HepG2 (cell line): Measurements from ENCODE around the gene NDEL1. TPM values are rescaled to one million over a fixed set of nuclear protein-coding genes. Genes with fewer than 3 reads are reported as not detected.

Experiments
- ATAC-seq: fragments of 200-7000 bp; cut with Tn5 transposase; 3 replicates; pipeline ENCODE4 v1.9.1; 2020; ENCODE audit warnings: mild to moderate bottlenecking, moderate library complexity
- Bru-seq: library from RNA; stranded (reverse); fragments of 400-500 nt; gene quantifications from one replicate; lab custom pipeline; 2021; lab: Mats Ljungman, UMichigan
- BruChase-seq, 2 experiments: library from RNA; stranded (reverse); fragments of 400-500 nt; gene quantifications; one replicate each; lab custom pipeline; 2021; lab: Mats Ljungman, UMichigan
- BruUV-seq: library from RNA; stranded (reverse); fragments of 400-500 nt; replicated peaks from 2 replicates; lab custom pipeline; 2021; lab: Mats Ljungman, UMichigan
- CTCF ChIA-PET: fragments of 300-600 bp; formaldehyde crosslinking; extraction: SDS; loops from one replicate; lab custom pipeline; 2021; ENCODE audit warnings: low total read pairs, inconsistent platforms, low intra/inter-chr PET ratio; lab: Yijun Ruan, JAX
- POLR2A ChIA-PET: fragments of 350-600 bp; sonication (Branson Sonifier 250); formaldehyde crosslinking; loops from one replicate; lab custom pipeline; 2020; ENCODE audit warnings: antibody characterized with exemption, inconsistent platforms; lab: Yijun Ruan, JAX
- DNase-seq: peaks from one replicate; pipeline ENCODE4 v3.0.0-alpha.2; 2015; ENCODE audit warnings: low spot score
- FAIRE-seq: peaks from 3 replicates; lab custom pipeline; 2011; peaks lifted over from hg19 to GRCh38; lab: Jason Lieb, UNC
- H2AFZ ChIP-seq: one replicate; pipeline ENCODE4 v1.6.1; 2011; ENCODE audit warnings: low read length, inconsistent platforms
- H3K27ac ChIP-seq: fragments of 300-600 bp; 3 replicates; pipeline ENCODE4 v1.8.0; 2011; ENCODE audit warnings: mixed run types, mild to moderate bottlenecking, mixed read lengths, low read length, inconsistent platforms; ENCODE audit not compliant: insufficient read depth; ENCODE audit errors: extremely low read length
- H3K27me3 ChIP-seq, 2 experiments: fragments of 200-600 bp in 1 of 2; 2 replicates in 1 of 2; 3 replicates in 1 of 2; pipeline versions ENCODE4 v1.6.0 to v1.8.0; 2011; ENCODE audit warnings: low read length in 2 of 2, mild to moderate bottlenecking in 2 of 2, moderate library complexity in 2 of 2, inconsistent platforms in 1 of 2; ENCODE audit not compliant: insufficient read depth in 2 of 2, control insufficient read depth in 1 of 2
- H3K36me3 ChIP-seq, 2 experiments: fragments of 200-600 bp in 1 of 2; replicated peaks in 1 of 2; 2 replicates in 1 of 2; 3 replicates in 1 of 2; pipeline versions ENCODE4 v1.5.1 to v1.8.0; 2011; ENCODE audit warnings: low read length in 2 of 2, inconsistent platforms in 1 of 2; ENCODE audit not compliant: insufficient read depth in 2 of 2, control insufficient read depth in 1 of 2
- H3K4me1 ChIP-seq: 2 replicates; pipeline ENCODE4 v1.5.1; 2012; ENCODE audit warnings: low read length, inconsistent platforms; ENCODE audit not compliant: insufficient read depth
- H3K4me2 ChIP-seq: 2 replicates; pipeline ENCODE4 v1.6.0; 2011; ENCODE audit warnings: low read depth, low read length, inconsistent platforms
- H3K4me3 ChIP-seq, 3 experiments: fragments of 200-600 bp in 1 of 3; sonication (generic), shearing (Covaris generic) in 1 of 3; replicated peaks in 1 of 3; 2 replicates each; pipeline ENCODE4 v1.5.1; 2011 to 2016; ENCODE audit warnings: low read length in 3 of 3, inconsistent platforms in 2 of 3, low read depth in 2 of 3, mild to moderate bottlenecking in 2 of 3, control low read depth in 1 of 3, mixed read lengths in 1 of 3; ENCODE audit not compliant: insufficient read depth in 1 of 3
- H3K79me2 ChIP-seq: one replicate; pipeline ENCODE4 v1.6.1; 2011; ENCODE audit warnings: low read length, inconsistent platforms; ENCODE audit not compliant: insufficient read depth
- H3K9ac ChIP-seq: 2 replicates; pipeline ENCODE4 v1.6.0; 2011; ENCODE audit warnings: mild to moderate bottlenecking, low read depth, low read length, inconsistent platforms; ENCODE audit not compliant: insufficient read depth
- H3K9me3 ChIP-seq: 2 replicates; pipeline ENCODE4 v1.5.1; 2012; ENCODE audit warnings: mild to moderate bottlenecking, low read length
- H4K20me1 ChIP-seq: 2 replicates; pipeline ENCODE4 v1.6.0; 2011; ENCODE audit warnings: inconsistent platforms, mild to moderate bottlenecking, low read length, moderate library complexity; ENCODE audit not compliant: insufficient read depth
- ATF7 ChIP-seq, 2 experiments: fragments of 450-650 bp in 1 of 2; sonication (generic) in 1 of 2; formaldehyde crosslinking in 1 of 2; IDR thresholded peaks; 2 replicates each; pipeline versions ENCODE4 v1.4.0 to v1.6.1; 2016 to 2020; ENCODE audit warnings: antibody characterized with exemption in 1 of 2, mild to moderate bottlenecking in 1 of 2, missing genetic modification reagents in 1 of 2
- HMGA1 ChIP-seq: sonication (generic); formaldehyde crosslinking; conservative IDR thresholded peaks from 2 replicates; pipeline ENCODE4 v1.4.0; 2020; ENCODE audit warnings: missing genetic modification reagents
- TAF1 ChIP-seq: sonication (generic); formaldehyde crosslinking; IDR thresholded peaks from 2 replicates; pipeline ENCODE4 v1.4.0; 2020; ENCODE audit warnings: missing genetic modification reagents
- ZNF567 ChIP-seq: sonication (generic); formaldehyde crosslinking; IDR thresholded peaks from 2 replicates; pipeline ENCODE4 v1.8.1; 2023; ENCODE audit warnings: mild to moderate bottlenecking, missing genetic modification reagents, borderline replicate concordance
- WGBS: methylation state at CpG from one replicate; pipeline ENCODE4 v1.1.6; 2017; ENCODE audit warnings: low lambda C conversion rate; 5-methylcytosine and 5-hydroxymethylcytosine counted together
- in situ Hi-C: cut with HindIII; loops from 2 replicates; pipeline ENCODE4 v1.10.0; 2017; ENCODE audit warnings: low pct_unique_long_range_greater_than_20kb; ENCODE audit not compliant: extremely low pct_ligation_motif_present
- intact Hi-C: fragments of 100-400 bp; cut with micrococcal nuclease; formaldehyde crosslinking; loops from one replicate; pipeline ENCODE4 v1.10.0; 2022; ENCODE audit not compliant: unreplicated experiment
- long read RNA-seq, 2 experiments: library from RNA in 1 of 2; library from polyadenylated mRNA in 1 of 2; stranded (forward) in 1 of 2; unstranded in 1 of 2; transcript quantifications; one replicate each; pipeline ENCODE4 v2.0.0, GENCODE V29; 2019 to 2022
- polyA minus RNA-seq, 3 experiments: library from RNA; depleted of rRNA, polyadenylated mRNA; stranded (reverse); fragments of >200 nt; gene quantifications; 2 replicates each; pipeline ENCODE4 v1.2.3, GENCODE V29; 2011; ENCODE audit warnings: low replicate concordance in 1 of 3
- polyA plus RNA-seq, 8 experiments: library from polyadenylated mRNA; depleted of rRNA in 3 of 8; stranded (reverse) in 7 of 8; unstranded in 1 of 8; fragments of >200 nt; fragmentation: Illumina TruSeq in 4 of 8; extraction: Trizol in 4 of 8; gene quantifications; 2 replicates each; pipeline versions ENCODE4 v1.2.1 to v1.2.3, GENCODE V29; 2011 to 2016; ENCODE audit warnings: low read depth in 4 of 8, missing spikeins in 1 of 8, mixed read lengths in 1 of 8; ENCODE audit not compliant: insufficient read depth in 1 of 8
- total RNA-seq, 5 experiments: library from RNA; depleted of rRNA; stranded (reverse); fragments of >200 nt; fragmentation: Illumina TruSeq; extraction: Trizol; gene quantifications; 2 replicates each; pipeline ENCODE4 v1.2.3, GENCODE V29; 2016; ENCODE audit warnings: low read depth in 1 of 5
- TF ChIP-seq, protein P1 (sequence below): sonication (generic); formaldehyde crosslinking; IDR thresholded peaks from 2 replicates; pipeline ENCODE4 v1.5.0; 2020; ENCODE audit warnings: mild to moderate bottlenecking, missing genetic modification reagents
- TF ChIP-seq, protein P2 (sequence below): sonication (generic); formaldehyde crosslinking; conservative IDR thresholded peaks from 2 replicates; pipeline ENCODE4 v1.8.0; 2022; ENCODE audit warnings: low read depth, missing genetic modification reagents
- TF ChIP-seq, protein P3 (sequence below): sonication (generic); formaldehyde crosslinking; IDR thresholded peaks from 2 replicates; pipeline ENCODE4 v1.8.0; 2022; ENCODE audit warnings: mild to moderate bottlenecking, missing genetic modification reagents, moderate library complexity

Gene NDEL1, protein sequence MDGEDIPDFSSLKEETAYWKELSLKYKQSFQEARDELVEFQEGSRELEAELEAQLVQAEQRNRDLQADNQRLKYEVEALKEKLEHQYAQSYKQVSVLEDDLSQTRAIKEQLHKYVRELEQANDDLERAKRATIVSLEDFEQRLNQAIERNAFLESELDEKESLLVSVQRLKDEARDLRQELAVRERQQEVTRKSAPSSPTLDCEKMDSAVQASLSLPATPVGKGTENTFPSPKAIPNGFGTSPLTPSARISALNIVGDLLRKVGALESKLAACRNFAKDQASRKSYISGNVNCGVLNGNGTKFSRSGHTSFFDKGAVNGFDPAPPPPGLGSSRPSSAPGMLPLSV
- total RNA-seq (2016; rRNA removed; fragmentation: Illumina TruSeq; extraction: Trizol), result 47.8 and 59.8 TPM in 2 replicates
- total RNA-seq (2016; cell fraction: cytosol; rRNA removed; fragmentation: Illumina TruSeq; extraction: Trizol; ENCODE audit: low read depth), result 23.8 and 26.3 TPM in 2 replicates
- total RNA-seq (2016; cell fraction: insoluble cytoplasmic fraction; rRNA removed; fragmentation: Illumina TruSeq; extraction: Trizol), result 40.4 and 58.0 TPM in 2 replicates
- total RNA-seq (2016; cell fraction: membrane; rRNA removed; fragmentation: Illumina TruSeq; extraction: Trizol), result 38.8 and 39.0 TPM in 2 replicates
- total RNA-seq (2016; cell fraction: nucleus; rRNA removed; fragmentation: Illumina TruSeq; extraction: Trizol), result 76.2 and 88.4 TPM in 2 replicates
- polyA plus RNA-seq (2011; rRNA removed), result 119 and 153 TPM in 2 replicates
- polyA plus RNA-seq (2011; cell fraction: cytosol; rRNA removed), result 90.0 and 106 TPM in 2 replicates
- 348 and 472 TPM in 2 replicates for polyA plus RNA-seq (2011; cell fraction: nucleus; rRNA removed)
- 71.7 and 87.0 TPM in 2 replicates for polyA plus RNA-seq (2012)
- polyA plus RNA-seq (2016; cell fraction: cytosol; fragmentation: Illumina TruSeq; extraction: Trizol; ENCODE audit: low read depth), result 9.5 and 11.4 TPM in 2 replicates
- polyA plus RNA-seq (2016; cell fraction: insoluble cytoplasmic fraction; fragmentation: Illumina TruSeq; extraction: Trizol; ENCODE audit: low read depth), result 50.5 and 54.1 TPM in 2 replicates
- polyA plus RNA-seq (2016; cell fraction: membrane; fragmentation: Illumina TruSeq; extraction: Trizol; ENCODE audit: low read depth), result 25.5 and 26.4 TPM in 2 replicates
- polyA plus RNA-seq (2016; cell fraction: nucleus; fragmentation: Illumina TruSeq; extraction: Trizol; ENCODE audit: insufficient read depth, low read depth), result 93.0 and 99.2 TPM in 2 replicates
- 50.7 and 124 TPM in 2 replicates for polyA minus RNA-seq (2011; rRNA and poly(A)+ RNA removed; ENCODE audit: low replicate concordance)
- 38.6 and 48.1 TPM in 2 replicates for polyA minus RNA-seq (2011; cell fraction: cytosol; rRNA and poly(A)+ RNA removed)
- polyA minus RNA-seq (2011; cell fraction: nucleus; rRNA and poly(A)+ RNA removed), result 217 and 240 TPM in 2 replicates
- Bru-seq, nascent RNA, result percentile 96 among the genes with signal in this experiment
- percentile 95 among the genes with signal in this experiment for BruChase-seq, experiment 1, labeled RNA remaining after a 6-hour chase
- percentile 97 among the genes with signal in this experiment for BruChase-seq, experiment 2, labeled RNA remaining after a 2-hour chase
- long read RNA-seq, experiment 1, transcript NDEL1-204 (1 exons, 3,927 nt), result minor isoform, 5 of 63 reads
- long read RNA-seq, experiment 1, transcript NDEL1-201 (9 exons, 2,372 nt), result major isoform, 24 of 63 reads
- long read RNA-seq, experiment 1, transcript NDEL1-203 (10 exons, 1,858 nt), result minor isoform, 16 of 63 reads
- long read RNA-seq, experiment 1, partial matches to known transcripts, result 5 of 63 reads
- long read RNA-seq, experiment 1, other reads (novel, unspliced or antisense), result 13 of 63 reads
- long read RNA-seq, experiment 2, transcript NDEL1-204 (1 exons, 3,927 nt), result minor isoform, 11 of 93 reads
- long read RNA-seq, experiment 2, transcript NDEL1-201 (9 exons, 2,372 nt), result major isoform, 19 of 93 reads
- long read RNA-seq, experiment 2, transcript NDEL1-203 (10 exons, 1,858 nt), result minor isoform, 12 of 93 reads
- long read RNA-seq, experiment 2, partial matches to known transcripts, result 19 of 93 reads
- long read RNA-seq, experiment 2, other reads (novel, unspliced or antisense), result 32 of 93 reads

DNA sequence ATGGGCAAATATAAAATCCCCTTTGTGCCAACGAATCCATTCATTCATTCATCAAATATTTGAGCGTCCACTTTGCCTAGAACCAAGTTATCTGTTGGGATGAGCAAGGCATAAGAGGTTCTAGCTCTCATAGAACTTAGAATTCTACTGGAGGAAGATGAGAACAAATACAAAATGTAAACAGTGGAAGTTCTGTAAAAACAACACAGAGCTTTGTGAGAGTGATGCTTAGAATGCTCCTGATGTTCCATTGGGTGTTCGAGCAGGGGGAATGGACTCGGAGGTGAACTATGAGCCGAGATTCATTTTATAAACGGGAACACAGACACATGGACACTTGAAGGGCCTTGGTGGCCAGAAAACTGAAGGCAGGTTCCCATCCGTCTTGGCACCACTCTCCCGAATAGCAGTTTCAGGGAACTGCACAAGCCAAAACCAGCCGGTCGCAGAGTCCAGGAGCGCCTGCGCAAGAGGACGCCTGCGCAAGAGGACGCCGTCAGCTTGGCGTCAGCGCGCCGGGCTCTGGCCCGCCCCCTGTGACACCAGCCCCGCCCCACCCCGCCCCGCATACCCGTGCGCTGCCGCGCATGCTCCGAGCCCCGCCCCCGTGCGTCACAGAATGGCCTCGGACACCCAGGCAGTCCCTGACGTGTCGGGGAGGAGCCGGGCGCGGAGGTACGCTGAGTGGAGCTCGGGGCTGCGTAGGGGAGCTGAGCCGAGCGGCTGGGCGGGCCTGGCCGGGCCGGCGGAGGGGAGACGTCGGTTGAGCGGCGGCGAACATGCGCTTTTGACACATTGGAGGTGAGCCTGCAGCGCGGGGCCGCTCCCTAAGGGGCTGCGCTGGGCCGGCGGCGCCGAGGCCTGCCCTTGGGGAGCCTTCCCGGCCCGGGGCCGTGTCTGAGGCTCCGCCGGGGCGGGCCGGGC is at the start of gene NDEL1:
NDEL1 (plus strand) TSS at position 640 of the 924 bp plus-strand sequence. CDS start 8,388 bp downstream, outside the sequence.
- H3K4me3 ChIP-seq, result peak within 1 kb of the TSS; percentile 92 to 99 (median 97)
- H3K9me3 ChIP-seq, result no peaks in the 10 kb centered on the region
- ChIA-PET POLR2A (interaction anchor here (0.8 to 1.6 kb wide), 19 partner anchors 10 to 248 kb away, joined by 3 to 42 read pairs (median 5); partner anchors contain the start of genes KRABD2, RANGRF and SLC25A35), CTCF (no interaction called here)
- WGBS, result 9% methylated on average over 19 of the region's 68 CpGs
- H3K4me1 ChIP-seq, result peaks cover 48% of the 10 kb centered on the region
- in situ Hi-C loops (no loop called here), intact Hi-C loops (loop anchor here (10.0 kb wide), 1 partner anchor 51 kb away; the partner anchor contains the start of gene RPL26)
- H3K36me3 ChIP-seq, result peaks cover 0 to 13% of the 10 kb centered on the region in 2 experiments; a peak in 2 of 5 replicates
- H3K27ac ChIP-seq, result peak within 1 kb of the TSS; percentile 93
- peak within 1 kb of the TSS; percentile 88 for H3K4me2 ChIP-seq
- H2AFZ ChIP-seq, result peak within 1 kb of the TSS; percentile 93
- FAIRE-seq (no peak), ATAC-seq (peak; percentile 99), DNase-seq (peak; percentile 92)
- H3K9ac ChIP-seq, result peak within 1 kb of the TSS; percentile 99
- peaks cover 45% of the 10 kb centered on the region for H3K79me2 ChIP-seq
- H3K27me3 ChIP-seq, result no peaks in the 10 kb centered on the region; a peak in 1 of 5 replicates
- TSS peak; percentile 98 for BruUV-seq
- H4K20me1 ChIP-seq, result peaks cover 25% of the 10 kb centered on the region
- TF ChIP-seq, protein P1, sequence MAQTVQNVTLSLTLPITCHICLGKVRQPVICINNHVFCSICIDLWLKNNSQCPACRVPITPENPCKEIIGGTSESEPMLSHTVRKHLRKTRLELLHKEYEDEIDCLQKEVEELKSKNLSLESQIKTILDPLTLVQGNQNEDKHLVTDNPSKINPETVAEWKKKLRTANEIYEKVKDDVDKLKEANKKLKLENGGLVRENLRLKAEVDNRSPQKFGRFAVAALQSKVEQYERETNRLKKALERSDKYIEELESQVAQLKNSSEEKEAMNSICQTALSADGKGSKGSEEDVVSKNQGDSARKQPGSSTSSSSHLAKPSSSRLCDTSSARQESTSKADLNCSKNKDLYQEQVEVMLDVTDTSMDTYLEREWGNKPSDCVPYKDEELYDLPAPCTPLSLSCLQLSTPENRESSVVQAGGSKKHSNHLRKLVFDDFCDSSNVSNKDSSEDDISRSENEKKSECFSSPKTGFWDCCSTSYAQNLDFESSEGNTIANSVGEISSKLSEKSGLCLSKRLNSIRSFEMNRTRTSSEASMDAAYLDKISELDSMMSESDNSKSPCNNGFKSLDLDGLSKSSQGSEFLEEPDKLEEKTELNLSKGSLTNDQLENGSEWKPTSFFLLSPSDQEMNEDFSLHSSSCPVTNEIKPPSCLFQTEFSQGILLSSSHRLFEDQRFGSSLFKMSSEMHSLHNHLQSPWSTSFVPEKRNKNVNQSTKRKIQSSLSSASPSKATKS, result no peak
- TF ChIP-seq TAF1, result peak; percentile 95
- TF ChIP-seq HMGA1 (CRISPR knock-in tag), result no peak
- TF ChIP-seq ATF7 (IDR thresholded peaks at IDR 0.05), result no peak
- TF ChIP-seq ATF7 (CRISPR knock-in tag; IDR thresholded peaks at IDR 0.05), result no peak
- 0 out of 2 replicates have a peak, but pooled peaks have one; percentile 50 for TF ChIP-seq ZNF567
- TF ChIP-seq, protein P2, sequence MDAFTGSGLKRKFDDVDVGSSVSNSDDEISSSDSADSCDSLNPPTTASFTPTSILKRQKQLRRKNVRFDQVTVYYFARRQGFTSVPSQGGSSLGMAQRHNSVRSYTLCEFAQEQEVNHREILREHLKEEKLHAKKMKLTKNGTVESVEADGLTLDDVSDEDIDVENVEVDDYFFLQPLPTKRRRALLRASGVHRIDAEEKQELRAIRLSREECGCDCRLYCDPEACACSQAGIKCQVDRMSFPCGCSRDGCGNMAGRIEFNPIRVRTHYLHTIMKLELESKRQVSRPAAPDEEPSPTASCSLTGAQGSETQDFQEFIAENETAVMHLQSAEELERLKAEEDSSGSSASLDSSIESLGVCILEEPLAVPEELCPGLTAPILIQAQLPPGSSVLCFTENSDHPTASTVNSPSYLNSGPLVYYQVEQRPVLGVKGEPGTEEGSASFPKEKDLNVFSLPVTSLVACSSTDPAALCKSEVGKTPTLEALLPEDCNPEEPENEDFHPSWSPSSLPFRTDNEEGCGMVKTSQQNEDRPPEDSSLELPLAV, result no peak
- TF ChIP-seq, protein P3, sequence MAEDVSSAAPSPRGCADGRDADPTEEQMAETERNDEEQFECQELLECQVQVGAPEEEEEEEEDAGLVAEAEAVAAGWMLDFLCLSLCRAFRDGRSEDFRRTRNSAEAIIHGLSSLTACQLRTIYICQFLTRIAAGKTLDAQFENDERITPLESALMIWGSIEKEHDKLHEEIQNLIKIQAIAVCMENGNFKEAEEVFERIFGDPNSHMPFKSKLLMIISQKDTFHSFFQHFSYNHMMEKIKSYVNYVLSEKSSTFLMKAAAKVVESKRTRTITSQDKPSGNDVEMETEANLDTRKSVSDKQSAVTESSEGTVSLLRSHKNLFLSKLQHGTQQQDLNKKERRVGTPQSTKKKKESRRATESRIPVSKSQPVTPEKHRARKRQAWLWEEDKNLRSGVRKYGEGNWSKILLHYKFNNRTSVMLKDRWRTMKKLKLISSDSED (CRISPR knock-in tag), result no peak
